ENCODE data around the gene NT5C1A.

GRCh38 chr1:39662861-39663260 lies 9.0 kb downstream of the NT5C1A start:
- TF ChIP-seq YY1 (IDR thresholded peaks at IDR 0.05; ENCODE audit: insufficient read depth, insufficient read length): no peak
- no peak for TF ChIP-seq ZNF274 (IDR thresholded peaks at IDR 0.05; ENCODE audit: low read depth, low read length)
- TF ChIP-seq SUZ12 (IDR thresholded peaks at IDR 0.05; ENCODE audit: extremely low read depth, insufficient read depth, insufficient read length): no peak

Measured in NT2/D1 (cell line).